HG02588 (cell line): ENCODE measurements around the gene LRATD1.
"Not testable (repeated sequence)": the region's sequence is repeated elsewhere in the genome, so short reads cannot be mapped to it uniquely, and the experiment has no call there.

Experiments
- ATAC-seq: cut with Tn5 transposase; IDR thresholded peaks from one replicate; pipeline ENCODE4 v1.9.1; 2021; ENCODE audit warnings: mild to moderate bottlenecking, moderate library complexity; ENCODE audit not compliant: unreplicated experiment

LRATD1 gene

GRCh38 chr2:14632133-14632936 lies at the start of gene LRATD1:
TSS of gene LRATD1 (plus strand) at chr2:14632717. CDS start at chr2:14633980, 1,263 bp downstream.
- ATAC-seq = no peak

- ATAC-seq = no peak
Observed at GRCh38 chr2:14583059-14583458, 49.5 kb upstream of the LRATD1 start.

GRCh38 chr2:14583802-14584201 lies 48.7 kb upstream of the LRATD1 start:
- ATAC-seq = no peak

GRCh38 chr2:14587119-14587518 lies 45.4 kb upstream of the LRATD1 start:
- ATAC-seq = no peak

GRCh38 chr2:14601156-14601770 lies 31.3 kb upstream of the LRATD1 start:
- ATAC-seq = no peak

- no peak for ATAC-seq
Observed at GRCh38 chr2:14602309-14602708, 30.2 kb upstream of the LRATD1 start.

- no peak for ATAC-seq
Observed at GRCh38 chr2:14603676-14604075, 28.8 kb upstream of the LRATD1 start.

GRCh38 chr2:14608245-14608644 lies 24.3 kb upstream of the LRATD1 start:
- ATAC-seq = no peak

- no peak for ATAC-seq
Observed at GRCh38 chr2:14614017-14614416, 18.5 kb upstream of the LRATD1 start.

GRCh38 chr2:14615121-14615520 lies 17.4 kb upstream of the LRATD1 start:
- no peak for ATAC-seq

- ATAC-seq = no peak
Observed at GRCh38 chr2:14615760-14616159, 16.8 kb upstream of the LRATD1 start.

- ATAC-seq = no peak
Observed at GRCh38 chr2:14616342-14616741, 16.2 kb upstream of the LRATD1 start.

GRCh38 chr2:14616950-14617349 lies 15.6 kb upstream of the LRATD1 start:
- ATAC-seq = no peak

- no peak for ATAC-seq
Observed at GRCh38 chr2:14619441-14619840, 13.1 kb upstream of the LRATD1 start.

- ATAC-seq = no peak
Observed at GRCh38 chr2:14621114-14621513, 11.4 kb upstream of the LRATD1 start.

GRCh38 chr2:14621906-14622549 lies 10.5 kb upstream of the LRATD1 start:
- no peak for ATAC-seq

- not testable (repeated sequence) for ATAC-seq
Observed at GRCh38 chr2:14622550-14622939, 10.0 kb upstream of the LRATD1 start.

- no peak for ATAC-seq
Observed at GRCh38 chr2:14623237-14623636, 9.3 kb upstream of the LRATD1 start.

- ATAC-seq = no peak
Observed at GRCh38 chr2:14626873-14627272, 5.6 kb upstream of the LRATD1 start.

- no peak for ATAC-seq
Observed at GRCh38 chr2:14628901-14629300, 3.6 kb upstream of the LRATD1 start.

GRCh38 chr2:14631406-14632040 lies 994 bp upstream of the LRATD1 start:
- ATAC-seq = no peak

GRCh38 chr2:14633061-14633460 lies 544 bp downstream of the LRATD1 start:
- no peak for ATAC-seq
